ENCODE results near the gene KRT78.

Gene KRT78

DNA sequence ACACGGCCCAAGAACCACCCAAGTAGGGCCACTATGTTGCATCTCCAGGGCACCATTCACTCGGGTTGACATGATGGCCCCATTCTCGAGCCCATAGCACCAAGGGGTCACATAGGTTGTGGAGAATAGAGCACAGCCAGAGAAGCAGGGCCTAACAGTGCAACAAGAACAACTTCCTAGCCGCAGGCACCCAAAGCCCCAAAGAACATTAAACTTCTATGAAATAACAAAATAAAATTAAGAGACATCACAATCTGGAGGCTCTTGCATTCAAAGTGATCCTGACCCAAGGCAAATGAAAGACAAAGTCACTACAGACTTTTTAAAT lies 36.8 kb downstream of the KRT78 start:
- no peak for DNase-seq (ENCODE audit: low spot score)

DNA sequence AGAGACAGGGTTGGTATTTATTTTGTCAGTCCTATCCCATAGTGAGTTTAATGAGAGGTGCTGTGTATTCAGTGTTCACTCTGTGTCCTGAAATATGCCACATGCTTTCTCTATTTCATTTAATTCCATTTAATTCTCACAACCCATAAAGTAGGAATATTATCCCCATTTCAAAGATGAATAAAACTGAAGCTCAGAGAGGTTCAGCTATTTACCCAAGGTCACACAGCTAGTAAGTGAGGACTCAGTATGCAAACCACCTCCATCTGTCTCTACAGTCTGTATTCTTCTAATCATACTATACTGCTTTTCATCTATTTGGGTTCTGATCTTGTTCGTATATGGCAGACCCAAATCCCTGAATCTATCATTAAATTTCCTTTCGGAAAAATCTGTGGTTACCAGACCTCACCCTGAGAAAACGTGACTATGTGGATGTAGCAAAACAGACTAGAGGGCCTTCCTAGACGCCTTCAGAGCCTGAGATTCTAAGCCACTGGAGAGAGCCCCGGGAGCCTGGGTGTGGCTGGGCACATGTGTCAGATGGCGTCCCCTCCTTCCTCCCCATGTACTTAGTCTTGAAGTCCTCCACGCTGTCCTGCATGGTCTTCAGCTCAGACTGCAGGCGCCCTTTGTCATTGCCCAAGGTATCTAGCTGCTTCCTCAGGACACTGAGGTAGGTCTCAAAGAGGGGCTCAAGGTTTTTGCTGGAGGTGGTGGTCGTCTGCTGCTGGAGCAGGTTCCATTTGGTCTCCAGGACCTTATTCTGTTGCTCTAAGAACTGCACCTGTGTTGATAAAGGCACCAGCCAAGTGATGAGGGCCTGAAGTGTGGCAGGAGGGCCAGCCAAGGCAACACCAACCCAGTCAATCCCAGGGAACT lies 37.4 kb downstream of the KRT78 start:
- DNase-seq (ENCODE audit: low spot score): no peak

DNA sequence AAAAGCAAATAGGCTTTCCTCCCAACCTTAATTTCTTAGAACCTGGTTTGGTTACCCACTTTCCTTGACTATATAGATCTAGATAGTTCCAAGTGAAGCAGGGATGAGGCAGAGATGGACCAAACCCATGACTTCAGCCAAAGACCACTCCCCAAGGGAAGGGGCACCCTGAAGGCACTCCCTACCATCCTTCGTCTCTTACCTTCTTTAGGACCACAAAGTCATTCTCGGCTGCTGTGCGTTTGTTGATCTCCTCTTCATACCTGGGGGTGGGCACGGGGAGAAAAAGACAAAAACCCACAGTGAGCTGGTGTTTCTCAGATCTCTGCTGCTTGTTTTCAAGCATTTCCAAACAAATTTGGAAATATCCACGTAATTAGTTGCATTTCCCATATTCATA lies 38.2 kb downstream of the KRT78 start:
- DNase-seq (ENCODE audit: low spot score): no peak

DNA sequence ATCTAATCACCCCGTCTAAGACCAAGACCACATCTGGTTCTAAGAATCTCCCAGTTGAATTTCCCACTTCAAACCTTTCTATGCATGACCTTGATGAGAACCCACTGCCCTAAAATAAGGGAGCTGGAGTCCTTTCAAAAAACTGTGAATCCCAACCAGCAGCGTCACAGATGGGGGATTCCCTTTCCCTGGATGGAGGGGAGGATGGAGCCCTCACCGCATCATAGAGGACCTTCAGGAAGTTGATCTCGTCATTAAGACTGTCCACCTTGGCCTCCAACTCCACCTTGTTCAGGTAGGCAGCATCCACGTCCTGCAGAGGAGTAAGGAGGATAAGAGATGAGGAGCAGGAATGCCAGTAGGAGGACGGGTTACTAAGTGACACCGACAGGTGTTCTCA lies 39.6 kb downstream of the KRT78 start:
- no peak for DNase-seq (ENCODE audit: low spot score)

DNA sequence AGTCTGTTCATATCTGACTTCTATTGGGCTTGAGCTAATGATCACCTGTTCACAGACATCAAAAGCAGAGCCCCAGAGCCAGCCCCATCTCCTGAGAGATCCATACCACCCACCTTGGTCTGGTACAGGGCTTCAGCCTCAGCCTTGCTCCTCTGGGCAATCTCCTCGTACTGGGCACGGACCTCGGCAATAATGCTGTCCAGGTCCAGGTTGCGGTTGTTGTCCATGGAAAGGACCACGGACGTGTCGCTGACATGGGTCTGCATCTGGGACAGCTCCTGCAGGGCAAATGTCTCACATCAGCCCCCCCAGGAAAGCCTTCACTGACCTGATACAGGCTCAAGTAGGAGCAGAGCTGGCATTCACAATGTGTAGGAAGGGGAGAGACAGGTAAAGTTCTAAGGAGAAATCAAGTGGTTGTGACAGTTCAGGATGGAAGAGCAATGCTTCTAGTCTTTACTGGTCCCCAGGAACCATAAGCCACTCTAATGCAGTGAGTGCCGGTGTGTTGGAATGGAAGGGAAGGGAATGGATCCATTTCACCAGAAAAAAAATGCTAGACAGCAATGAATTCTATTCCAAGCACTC lies 40.1 kb downstream of the KRT78 start:
- no peak for DNase-seq (ENCODE audit: low spot score)

DNA sequence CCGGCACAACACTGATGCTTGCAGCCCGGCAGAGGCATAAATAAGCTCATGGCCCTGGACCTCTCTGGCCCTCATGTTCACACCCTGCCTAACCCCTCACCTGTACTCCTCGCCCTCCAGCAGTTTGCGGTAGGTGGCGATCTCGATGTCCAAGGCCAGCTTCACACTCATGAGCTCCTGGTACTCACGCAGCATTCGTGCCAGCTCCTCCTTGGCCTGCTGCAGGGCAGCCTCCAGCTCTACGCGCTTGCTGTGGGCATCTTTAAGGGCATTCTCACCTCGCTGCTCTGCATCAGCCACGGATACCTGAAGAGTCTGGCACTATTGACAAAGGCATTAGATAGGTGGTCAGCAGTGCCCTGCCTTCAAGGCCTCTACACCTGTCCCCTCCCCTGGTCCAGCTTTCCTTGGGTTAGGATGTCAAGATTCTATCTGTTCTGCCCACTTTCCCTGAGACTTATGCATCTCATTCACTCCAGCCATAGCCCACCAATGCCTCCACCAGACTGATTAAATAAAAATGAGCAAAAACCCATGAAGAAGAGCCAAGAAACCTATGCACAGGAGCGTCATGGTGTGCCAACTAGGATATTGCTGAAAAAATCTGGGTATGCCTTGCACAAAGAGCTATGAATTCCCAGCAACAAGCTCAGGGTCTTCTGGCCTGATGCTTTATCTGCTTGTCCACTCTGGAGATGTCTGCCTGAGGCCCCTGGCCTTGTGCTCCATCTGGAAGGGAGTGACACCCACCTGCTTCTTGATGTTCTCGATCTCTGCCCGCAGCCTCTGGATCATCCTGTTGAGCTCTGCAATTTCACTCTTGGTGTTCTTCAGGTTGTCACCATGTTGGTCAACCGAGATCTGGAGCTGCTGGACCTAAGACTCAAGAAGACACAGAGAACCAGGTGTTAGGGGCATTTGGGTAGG lies 41.0 kb downstream of the KRT78 start:
- DNase-seq (ENCODE audit: low spot score): no peak

DNA sequence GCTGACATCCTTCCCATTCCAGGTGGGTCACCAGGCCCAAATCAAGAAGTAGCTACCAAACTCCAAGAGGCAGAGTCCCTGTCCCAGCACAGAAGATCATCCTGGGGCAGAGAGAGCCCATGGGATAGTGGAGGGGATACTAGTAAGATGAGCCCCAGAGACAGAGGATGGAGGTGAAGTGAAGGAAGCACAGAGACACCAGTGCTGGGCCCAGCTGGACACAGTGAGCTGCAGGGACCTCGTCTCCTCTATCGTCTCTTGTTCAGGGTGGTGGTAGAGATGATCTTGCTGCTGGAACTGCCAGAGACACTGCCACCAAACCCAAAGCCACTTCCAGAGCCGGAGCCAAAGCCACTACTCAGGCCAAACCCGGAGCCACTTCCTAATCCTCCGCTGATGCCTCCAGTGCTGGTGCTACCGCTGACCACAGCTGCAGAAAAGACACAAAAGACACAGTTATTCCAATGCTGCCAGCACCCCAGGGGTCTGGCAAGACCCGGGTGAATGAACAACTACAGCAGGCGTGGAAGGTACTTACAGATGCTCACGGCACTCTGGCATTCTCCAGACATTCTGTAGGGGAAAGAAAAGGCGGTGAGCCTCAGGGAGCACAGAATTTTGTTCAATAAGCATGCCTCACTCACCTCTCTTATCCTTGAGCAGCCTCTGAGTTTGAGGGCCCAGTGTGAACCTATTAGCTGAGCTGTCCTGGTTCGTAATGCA lies 41.8 kb downstream of the KRT78 start:
- no peak for DNase-seq (ENCODE audit: low spot score)

DNA sequence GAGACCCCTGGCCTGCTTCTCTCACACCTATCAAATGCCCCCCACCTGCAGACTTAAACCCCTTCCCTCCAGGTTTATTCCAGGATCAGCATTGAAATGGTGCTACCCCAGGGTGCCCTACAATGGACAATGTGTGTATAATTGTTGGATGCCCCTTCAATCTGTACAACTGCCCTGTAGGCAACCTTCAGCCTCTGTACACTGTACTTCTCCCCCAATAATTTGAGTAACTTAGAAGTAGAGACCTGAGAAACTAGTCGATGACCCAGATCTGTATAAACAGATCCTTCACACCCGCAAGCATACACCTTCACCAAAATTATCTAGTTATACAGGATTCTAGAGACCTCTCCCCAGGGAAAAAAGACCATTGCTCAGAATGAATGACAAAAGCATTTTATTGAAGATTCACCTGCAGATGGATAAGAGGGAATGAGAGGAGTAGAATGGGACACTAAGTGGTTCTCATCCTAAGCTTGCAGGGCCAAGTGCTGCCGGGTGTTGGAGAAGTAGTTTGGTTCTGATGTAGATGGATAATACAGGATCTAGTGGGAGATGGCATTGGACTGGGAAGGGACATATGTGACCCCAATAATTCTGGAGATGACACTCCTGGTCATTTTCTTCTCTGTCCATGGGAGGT lies 42.5 kb downstream of the KRT78 start:
- DNase-seq (ENCODE audit: low spot score): no peak

DNA sequence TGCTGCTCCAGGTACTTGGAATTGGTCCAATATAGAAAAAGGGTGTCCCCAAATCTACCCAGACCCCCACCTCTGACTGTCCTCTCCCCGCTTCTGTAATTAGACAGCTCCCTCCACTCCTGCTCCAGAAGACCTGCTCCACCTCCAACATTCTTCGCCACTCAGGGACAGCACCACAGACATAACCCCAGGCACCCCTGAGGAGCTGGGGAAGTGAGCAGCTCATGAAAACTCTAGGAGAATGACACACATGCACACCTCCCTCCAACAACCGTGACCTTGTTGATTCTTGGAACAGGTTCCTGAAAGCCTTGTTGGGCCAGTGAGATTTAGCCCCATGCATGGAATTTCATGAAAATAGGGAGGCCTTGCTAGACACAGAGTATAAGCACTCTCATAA lies 43.1 kb downstream of the KRT78 start:
- no peak for DNase-seq (ENCODE audit: low spot score)

DNA sequence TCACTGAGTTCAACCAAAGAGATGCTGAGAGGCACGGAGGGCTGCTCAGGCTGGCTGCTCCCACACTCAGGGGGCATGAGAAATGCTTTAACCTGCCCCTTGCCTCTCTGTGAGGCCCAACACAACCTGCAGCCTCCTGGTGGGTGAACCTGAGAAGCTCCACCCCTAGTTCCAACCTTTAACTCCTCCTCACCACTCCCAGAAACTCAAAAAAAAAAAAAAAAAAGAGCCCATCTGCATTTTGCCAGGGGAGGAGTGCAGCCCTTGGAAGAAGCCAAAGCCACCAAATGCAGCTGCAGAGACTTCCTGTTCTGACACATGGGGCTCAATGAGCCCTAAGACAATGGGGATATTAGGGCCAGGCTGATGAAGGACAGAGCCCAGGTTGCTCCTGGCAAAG lies 43.8 kb downstream of the KRT78 start:
- no peak for DNase-seq (ENCODE audit: low spot score)

DNA sequence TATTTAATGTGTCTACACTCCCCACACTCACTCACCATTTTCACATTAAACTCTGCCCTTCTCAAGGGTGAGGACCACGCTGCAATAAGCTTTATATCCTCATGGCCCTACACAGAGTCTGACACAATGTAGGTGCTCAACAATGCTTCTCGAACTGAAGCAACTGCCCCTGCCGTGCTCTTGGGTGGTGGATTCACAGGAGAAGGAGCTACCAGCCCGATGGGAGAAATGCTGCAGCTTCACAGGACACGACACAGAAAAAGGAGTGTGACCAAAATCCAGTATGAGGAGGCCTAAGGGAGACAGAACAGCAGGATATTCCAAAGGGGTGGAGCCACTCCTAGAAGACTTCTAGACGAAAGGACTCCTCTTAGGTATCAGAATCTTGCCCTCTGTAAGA lies 46.4 kb downstream of the KRT78 start:
- DNase-seq (ENCODE audit: low spot score): no peak

DNA sequence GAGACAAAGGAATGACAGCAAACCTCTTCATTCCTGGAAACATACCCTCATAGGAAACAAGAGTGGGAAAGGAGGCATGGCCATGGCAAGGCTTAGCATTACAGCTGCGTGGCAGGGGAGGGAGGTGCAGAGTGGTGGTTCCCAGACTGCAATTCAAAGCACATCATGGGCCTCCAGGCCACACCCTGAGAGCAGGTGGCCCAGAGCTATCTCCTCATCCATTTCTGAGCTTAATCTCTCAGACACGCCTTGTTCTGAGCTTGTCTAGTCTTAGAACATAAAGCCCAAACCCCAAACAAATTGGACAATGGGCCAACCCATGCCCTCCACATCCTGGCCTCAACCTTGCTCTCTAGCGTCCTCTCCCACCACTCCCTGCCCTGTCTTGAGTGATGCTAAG lies 47.0 kb downstream of the KRT78 start:
- no peak for DNase-seq (ENCODE audit: low spot score)

DNA sequence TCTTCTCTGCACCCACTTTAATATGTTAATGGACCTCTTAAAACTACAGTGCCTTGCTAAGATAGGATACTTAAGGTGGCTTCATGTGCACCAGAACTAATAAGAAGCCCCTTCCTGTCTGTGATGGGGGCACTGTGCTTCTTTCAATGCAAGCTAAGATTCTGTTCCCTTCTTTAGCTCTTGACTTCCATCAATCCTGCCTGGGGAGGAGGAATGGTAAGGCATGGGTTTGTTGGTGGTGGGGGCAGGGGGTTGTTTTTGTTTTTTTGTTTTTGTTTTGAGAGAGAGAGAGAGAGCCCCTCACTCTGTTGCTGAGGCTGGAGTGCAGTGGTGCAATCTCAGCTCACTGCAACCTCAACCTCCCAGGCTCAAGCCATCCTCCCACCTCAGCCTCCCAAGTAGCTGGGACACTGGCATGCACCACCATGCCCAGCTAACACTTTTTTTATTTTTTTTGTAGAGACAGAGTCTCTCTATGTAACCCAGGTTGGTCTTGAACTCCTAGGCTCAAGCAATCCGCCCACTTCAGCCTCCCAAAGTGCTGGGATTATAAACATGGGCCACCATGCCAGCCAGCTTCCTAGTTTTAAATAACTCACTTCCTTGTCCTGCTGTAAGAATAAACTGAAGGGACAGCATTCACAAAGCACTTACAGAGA lies 48.4 kb downstream of the KRT78 start:
- DNase-seq (ENCODE audit: low spot score): no peak

DNA sequence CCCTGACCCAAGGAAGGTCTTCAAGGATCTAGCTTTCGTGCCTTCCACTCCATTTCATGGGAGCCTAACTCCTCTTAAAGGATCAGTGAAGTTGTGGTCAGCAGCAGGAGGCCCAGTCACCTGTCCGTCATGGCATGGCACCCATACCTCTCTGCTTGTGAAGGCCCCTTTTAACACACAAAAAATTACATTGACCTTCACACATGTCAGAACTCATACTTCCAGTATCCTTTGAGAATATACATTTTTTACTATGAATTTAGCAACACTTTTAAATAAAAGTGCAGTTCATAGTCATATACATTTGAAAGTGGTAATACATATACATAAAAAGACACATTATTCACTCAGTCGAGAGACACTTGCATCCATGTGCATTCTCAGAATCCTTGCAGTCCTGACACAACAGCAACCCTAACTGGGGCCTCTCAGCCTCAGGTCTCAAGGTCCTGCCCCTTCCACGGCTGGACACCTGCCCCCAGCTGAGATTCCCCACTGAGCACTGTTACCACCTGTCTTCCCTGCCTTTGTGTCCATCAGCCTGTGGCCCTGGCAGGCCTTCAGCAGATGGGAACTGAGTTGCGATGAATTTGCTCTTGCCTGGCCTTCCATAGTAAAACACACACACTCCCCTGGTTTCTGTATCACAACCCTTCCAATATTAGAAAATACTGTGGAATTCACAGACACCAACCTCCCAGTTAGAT lies 49.1 kb downstream of the KRT78 start:
- DNase-seq (ENCODE audit: low spot score): no peak

DNA sequence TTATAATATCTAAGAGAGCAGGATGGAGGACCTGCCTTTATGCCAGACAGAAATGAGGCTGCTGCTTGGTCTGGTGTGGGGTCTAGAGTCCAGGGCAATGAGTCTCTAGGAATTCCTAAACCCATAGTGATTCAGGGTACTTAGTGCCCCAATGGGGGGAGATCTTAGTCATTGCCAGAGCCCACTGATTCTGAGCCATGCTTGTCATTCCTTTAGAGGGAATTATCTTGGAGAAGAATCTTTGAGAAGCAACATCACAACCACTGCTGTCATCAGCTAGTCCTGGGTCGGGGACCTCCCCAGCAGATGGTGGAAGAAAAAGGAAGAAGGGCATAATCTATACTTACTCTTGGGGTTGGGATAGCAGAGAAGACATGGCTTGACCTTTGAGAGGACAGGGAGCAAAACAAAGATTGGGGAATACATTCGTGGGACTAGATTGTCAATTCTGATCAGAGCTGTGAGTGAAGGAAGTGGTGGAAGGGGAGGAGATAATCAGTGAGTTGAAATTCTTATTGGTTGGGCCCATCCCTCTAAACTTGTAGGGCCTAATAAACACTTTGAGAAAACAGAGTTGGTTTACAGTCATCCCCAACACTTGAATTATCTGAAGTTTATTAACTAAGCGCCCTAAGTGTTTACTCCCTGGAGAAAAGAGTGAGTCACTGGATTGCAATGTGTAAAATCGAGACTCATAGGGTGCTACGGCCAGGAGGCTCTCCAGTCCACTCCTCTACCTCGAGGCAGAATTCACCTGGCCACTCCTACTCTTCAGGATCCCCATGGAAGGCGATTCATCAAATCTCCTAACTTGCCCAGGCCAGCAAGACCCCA lies 49.9 kb downstream of the KRT78 start:
- DNase-seq (ENCODE audit: low spot score): no peak

DNA sequence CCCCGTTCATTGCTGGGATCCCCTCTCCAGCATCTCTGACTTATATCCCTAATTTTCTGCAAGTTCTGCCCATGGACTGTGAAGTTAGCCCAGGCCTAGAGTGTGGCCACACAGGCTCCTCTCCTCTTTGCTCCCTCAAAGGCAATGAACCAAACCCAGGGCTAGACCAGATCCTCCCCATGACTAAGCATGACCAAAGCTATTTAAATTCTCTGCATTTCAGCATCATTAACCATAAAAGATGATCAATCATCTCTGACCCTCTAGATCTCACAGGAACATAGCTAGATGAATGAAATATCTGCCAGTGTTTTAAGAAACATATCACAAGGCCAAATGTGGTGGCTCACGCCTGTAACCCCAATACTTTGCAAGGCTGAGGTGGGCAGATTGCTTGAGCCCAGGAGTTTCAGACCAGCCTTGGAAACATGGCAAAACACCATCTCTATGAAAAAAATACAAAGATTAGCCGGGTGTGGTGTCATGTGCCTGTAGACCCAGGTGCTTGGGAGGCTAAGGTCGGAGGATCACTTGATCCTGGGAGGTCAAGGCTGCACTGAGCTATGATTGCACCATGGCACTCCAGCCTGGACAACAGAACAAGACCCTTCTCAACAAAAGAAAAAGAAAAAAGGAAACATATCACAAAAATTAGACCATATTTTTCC lies 50.7 kb downstream of the KRT78 start:
- no peak for DNase-seq (ENCODE audit: low spot score)

DNA sequence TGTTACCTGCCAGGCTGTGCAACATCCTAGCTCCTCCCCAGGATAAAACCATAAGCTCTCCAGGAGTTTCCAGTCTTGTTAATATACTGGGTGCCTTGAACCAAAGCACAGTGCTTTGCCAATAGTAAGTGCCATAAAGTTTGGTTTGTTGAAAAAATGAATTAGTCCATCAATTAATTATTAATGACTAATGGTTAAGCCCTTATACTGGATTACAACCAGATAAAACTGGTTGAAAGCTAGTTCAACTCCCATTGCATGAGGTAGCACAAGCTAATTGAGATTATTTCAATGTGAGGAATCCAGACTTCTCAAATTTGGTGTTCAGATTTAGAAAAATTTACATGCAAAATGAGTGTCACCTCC lies 51.3 kb downstream of the KRT78 start:
- DNase-seq (ENCODE audit: low spot score): no peak

DNA sequence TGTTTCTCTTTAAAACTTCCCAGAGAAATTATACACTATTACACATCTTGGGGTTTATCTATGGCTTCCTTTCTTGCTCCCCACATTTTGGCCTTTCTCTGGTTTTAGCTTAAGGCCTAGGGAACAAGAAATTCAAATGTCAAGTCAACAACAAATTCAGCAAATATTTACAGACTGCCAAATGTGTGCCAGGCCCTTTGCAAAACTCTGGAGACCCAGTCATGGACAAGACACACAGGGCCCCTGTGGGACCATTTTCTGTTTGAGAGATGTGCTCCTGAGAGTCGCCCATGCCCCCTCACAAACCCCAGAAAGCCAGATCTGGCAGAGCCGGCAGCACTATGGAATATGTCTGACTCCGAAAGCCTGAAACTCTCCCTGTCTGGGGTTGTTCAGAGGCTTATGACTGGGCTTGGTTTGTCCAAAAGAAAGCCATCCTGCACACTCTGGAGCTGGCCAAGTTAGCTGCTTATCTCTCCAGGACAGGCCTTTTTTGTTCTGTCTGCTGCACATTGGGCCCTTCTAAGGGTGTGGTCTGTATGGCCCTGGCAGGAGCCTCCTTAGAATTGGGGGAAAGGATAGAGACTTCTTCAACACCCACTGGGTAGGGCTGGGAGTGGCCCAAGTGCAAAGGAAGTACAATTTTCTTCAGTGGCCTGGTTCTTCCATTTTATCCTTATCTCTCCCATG lies 51.8 kb downstream of the KRT78 start:
- DNase-seq (ENCODE audit: low spot score): no peak

DNA sequence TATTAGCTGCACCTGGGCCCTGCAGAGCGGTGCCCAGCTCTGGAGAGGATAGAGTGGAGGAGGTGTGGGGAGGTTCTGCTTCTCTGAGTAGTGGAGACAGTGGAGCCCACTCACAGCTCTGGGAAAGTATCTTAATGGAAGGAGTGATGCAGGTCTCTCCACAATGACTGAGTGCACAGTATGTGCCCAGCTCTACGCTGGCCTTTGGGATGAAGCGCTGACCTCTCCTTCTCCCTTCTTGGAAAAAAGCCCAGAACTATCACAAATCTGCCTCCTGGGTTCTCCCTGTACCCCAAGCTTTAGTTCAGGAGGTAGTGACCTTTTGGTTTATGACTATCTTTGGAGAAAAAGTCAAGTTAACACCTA lies 52.4 kb downstream of the KRT78 start:
- DNase-seq (ENCODE audit: low spot score): no peak

All from CD4-positive, alpha-beta T cell treated with Interleukin-15 for 4 hours (primary cell).